Liver (tissue), 3 donors: Measurements from ENCODE around the gene JAML.

Experiments
- CTCF ChIP-seq: fragments of 150-350 bp; IDR thresholded peaks from 2 replicates; pipeline ENCODE4 v1.5.1; 2017; ENCODE audit warnings: improper control_type of control experiment, low read depth, low read length; ENCODE audit not compliant: missing input control
- EGR1 ChIP-seq, 2 donors: IDR thresholded peaks; 2 replicates each; pipeline ENCODE4 v1.6.1; 2016 to 2018; ENCODE audit warnings: antibody characterized with exemption in 2 of 2, low read depth in 2 of 2
- MAX ChIP-seq: IDR thresholded peaks from 2 replicates; pipeline ENCODE4 v1.6.1; 2016; ENCODE audit warnings: antibody characterized with exemption
- REST ChIP-seq: IDR thresholded peaks from 2 replicates; pipeline ENCODE4 v1.6.1; 2016; ENCODE audit warnings: antibody characterized with exemption, mild to moderate bottlenecking
- SP1 ChIP-seq: IDR thresholded peaks from 2 replicates; pipeline ENCODE4 v1.6.1; 2018; ENCODE audit warnings: antibody characterized with exemption, mild to moderate bottlenecking
- TAF1 ChIP-seq: conservative IDR thresholded peaks from 2 replicates; pipeline ENCODE4 v1.6.1; 2016; ENCODE audit warnings: antibody characterized with exemption, mild to moderate bottlenecking
- donor health status: healthy.
- donor health status: healthy.

- TF ChIP-seq REST (no peak), CTCF (no peak), EGR1 (IDR thresholded peaks at IDR 0.05; ENCODE audit: low read depth in 2 of 2) (no peak), TAF1 (no peak), MAX (no peak), SP1 (no peak)
These were observed 6.7 kb upstream of the JAML start for GRCh38 chr11:118231461-118231860.
